Measurements from ENCODE around the gene BCAT1.
"Not testable (repeated sequence)": the region's sequence is repeated elsewhere in the genome, so short reads cannot be mapped to it uniquely, and the experiment has no call there.

Gene BCAT1

GRCh38 chr12:24960222-24960855 is 11.4 kb upstream of the BCAT1 start:
- no peak for DNase-seq (ENCODE audit: low read depth in 1 of 2, low spot score in 1 of 2)

DNA sequence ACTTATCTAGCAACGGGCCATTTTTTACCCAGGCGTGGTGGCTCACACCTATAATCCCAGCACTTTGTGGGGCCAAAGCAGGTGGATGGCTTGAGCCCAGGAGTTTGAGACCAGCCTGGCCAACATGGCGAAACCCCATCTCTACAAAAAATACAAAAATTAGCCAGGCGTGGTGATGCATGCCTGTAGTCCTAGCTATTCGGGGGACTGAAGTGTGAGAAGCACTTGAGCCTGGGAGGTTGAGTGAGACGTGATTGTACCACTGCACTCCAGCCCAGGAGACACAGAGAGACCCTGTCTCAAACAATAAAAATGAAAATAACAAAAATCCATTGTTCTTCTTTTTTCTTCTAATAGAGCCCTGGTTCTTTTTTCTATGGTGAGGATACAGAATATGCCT is 7.5 kb upstream of the BCAT1 start:
- not testable (repeated sequence) for DNase-seq (ENCODE audit: low read depth in 1 of 2, low spot score in 1 of 2)

DNA sequence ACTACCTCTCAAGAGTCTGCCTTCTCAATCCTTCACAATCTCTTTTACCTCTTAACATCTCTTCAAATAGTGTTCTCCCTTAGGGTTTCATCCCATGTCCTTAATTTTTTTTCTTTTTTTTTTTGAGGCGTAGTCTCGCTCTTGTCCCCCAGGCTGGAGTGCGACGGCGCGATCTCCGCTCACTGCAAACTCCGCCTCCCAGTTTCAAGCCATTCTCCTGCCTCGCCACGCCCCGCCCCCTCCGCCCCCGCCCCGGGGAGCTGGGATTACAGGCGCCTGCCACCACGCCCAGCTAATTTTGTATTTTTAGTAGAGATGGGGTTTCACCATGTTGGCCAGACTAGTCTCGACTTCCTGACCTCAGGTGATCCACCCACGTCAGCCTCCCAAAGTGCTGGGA is 7.0 kb upstream of the BCAT1 start:
- DNase-seq (ENCODE audit: low read depth in 1 of 2, low spot score in 1 of 2), result no peak

DNA sequence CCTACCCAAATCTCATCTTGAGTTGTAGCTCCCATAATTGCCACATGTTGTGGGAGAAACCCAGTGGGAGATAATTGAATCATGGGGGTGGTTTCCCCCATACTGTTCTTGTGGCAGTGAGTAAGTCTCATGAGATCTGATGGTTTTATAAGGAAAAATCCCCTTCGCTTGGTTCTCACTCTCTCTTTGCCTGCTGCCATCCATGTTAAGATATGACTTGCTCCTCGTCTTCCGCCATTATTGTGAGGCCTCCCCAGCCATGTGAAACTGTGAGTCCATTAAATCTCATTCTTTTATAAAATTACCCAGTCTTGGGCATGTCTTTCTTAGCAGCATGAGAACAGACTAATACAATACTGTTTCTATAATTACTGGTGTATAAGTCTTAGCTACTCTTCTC is 6.5 kb upstream of the BCAT1 start:
- no peak for DNase-seq (ENCODE audit: low read depth in 1 of 2, low spot score in 1 of 2)

- DNase-seq (ENCODE audit: low read depth in 1 of 2, low spot score in 1 of 2), result no peak
These were observed 5.4 kb upstream of the BCAT1 start for GRCh38 chr12:24954261-24954660.

GRCh38 chr12:24952389-24952788 is 3.5 kb upstream of the BCAT1 start:
- no peak for DNase-seq (ENCODE audit: low read depth in 1 of 2, low spot score in 1 of 2)

DNA sequence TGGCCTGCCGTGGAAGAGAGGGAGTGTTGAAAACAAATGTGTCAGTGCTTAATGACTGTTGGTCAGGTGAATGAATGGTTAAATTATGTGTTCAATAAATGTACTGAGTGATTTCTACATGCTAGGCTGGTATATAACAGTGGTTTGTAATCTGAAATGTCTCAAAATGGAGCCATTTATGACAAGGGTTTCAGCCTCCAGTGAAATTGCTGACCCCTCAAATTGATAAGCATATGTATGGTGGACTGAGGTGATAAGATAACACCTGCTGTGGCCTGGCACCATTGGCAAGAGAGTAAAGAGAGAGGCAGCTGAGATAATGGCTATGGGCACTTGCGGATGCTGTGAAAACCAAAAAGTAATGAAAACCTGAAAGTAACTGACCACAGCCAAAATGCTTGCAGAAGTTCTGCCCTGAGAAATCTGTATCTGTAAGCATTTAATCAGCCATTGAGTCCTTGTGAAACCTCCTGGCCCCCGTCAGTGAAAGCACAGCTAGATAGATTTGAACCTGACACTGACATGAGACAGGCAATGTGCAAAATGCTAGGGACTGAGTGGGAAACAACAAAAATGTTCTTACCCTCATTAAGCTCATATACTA is 1.4 kb upstream of the BCAT1 start:
- DNase-seq (ENCODE audit: low read depth in 1 of 2, low spot score in 1 of 2), result no peak

DNA sequence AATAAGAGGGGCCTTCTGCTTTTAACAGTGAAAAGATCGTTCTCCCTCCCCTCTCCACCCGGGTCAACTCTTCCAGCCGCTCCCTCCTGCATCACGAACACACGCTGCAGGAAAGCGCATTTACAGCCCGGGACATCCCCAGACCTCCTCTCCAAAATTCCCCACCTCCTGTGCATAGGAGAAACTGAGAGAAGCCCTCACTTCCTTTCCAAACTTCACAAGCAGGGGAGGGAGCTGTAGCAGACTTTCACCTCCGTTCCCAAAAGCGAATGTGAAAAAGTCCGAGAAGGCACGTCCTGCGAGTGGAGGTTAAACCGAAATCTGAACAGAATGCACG is 513 bp downstream of the BCAT1 start:
- no peak for DNase-seq (ENCODE audit: low read depth in 1 of 2, low spot score in 1 of 2)

DNA sequence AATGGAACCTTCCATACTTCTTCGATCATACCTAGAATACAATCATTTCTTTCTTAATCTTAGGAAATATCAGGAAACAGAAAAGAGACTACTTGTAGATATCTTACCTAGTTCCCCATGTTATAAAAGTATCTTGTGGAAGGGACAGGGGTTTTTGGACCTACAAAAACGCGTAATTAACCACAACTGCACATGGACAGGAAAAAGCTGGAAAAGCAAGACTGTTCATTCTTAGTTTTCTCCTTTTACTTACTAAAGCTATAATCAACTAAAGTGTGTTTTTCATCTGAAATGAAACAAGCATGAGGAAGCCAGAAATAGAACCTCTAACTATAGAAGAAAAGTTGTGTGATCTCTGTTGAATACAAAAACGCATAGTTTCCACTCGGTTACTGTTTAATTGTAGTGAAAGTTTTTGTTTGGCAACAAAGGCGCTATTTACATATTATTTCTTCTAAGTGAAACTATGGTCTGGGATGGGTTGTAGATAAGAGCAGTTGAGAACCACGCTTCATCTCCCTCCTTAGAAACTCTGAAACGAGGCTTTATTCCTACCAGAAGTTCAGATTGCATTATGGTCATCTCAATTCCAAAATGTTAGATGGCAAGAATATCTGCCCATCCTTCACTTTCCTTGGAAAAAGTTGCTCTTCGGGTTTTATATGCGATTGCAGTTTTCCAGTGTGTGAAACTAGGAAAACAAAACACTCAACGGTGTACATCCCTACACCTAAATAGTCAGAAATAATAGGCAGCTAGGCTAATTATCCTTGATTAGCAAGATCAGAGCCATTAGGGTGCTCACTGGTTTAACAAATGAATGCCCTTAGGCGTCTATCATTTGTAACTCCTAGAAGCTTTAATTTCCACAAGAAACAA is 1.1 kb downstream of the BCAT1 start:
- DNase-seq (ENCODE audit: low read depth in 1 of 2, low spot score in 1 of 2), result no peak

DNA sequence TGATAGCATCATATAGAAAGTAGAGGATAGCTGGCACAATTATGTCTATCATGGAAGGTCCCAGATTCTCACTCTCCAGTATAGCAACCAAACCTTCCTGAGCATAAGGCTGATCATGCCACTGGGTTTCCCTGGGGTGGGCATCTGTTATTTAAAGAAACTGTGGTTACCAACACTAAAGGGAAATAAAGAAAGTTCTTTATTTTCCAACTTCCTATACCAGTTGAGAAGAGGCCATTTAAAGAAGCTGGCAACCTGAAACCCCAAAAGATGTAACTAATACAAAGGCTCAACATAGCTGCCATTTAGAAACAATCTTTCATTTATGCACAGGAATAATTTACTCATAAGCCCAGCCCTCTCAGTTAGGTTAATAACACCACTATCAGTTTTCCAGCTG is 3.1 kb downstream of the BCAT1 start:
- no peak for DNase-seq (ENCODE audit: low read depth in 1 of 2, low spot score in 1 of 2)

- no peak for DNase-seq (ENCODE audit: low read depth in 1 of 2, low spot score in 1 of 2)
These were observed 3.9 kb downstream of the BCAT1 start for GRCh38 chr12:24945039-24945438.

DNA sequence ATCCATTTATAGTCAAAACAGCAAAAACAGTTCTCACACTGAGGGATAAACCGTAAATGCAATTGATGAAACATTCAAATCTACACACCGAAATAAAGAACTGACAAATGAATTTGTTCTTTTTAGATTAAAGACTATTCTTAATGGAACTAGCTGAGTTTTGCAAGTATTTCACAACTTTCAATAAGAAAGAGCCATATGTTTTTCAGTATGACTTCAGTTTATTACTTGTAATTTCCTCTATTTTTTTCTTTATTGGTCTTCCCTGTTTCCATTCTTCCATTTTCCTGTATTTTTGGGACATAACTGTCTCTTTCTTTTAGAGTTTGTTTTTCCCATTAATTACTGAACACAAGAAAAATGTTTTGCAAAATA is 4.3 kb downstream of the BCAT1 start:
- DNase-seq (ENCODE audit: low read depth in 1 of 2, low spot score in 1 of 2), result no peak

- DNase-seq (ENCODE audit: low read depth in 1 of 2, low spot score in 1 of 2), result no peak
These were observed 4.8 kb downstream of the BCAT1 start for GRCh38 chr12:24943947-24944600.

DNA sequence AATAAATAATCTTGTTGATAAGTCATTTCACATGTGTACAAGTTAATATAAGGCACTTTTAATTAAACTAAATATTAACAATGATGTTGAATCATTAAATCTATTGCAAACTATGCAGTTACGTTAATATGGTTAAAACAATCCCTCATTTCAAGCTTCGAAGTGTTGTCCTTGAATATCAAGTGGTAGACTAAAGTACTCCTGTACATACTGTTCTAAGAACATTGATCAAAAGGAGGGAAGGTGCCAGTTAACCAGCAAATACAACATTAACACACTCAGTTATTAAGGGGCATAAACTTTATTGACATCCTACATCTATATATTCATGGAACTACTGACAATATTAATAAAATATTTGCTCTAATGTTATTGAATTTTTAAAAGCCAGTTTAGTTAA is 8.7 kb downstream of the BCAT1 start:
- no peak for DNase-seq (ENCODE audit: low read depth in 1 of 2, low spot score in 1 of 2)

GRCh38 chr12:24939551-24939950 is 9.3 kb downstream of the BCAT1 start:
- DNase-seq (ENCODE audit: low read depth in 1 of 2, low spot score in 1 of 2), result not testable (repeated sequence)

- DNase-seq (ENCODE audit: low read depth in 1 of 2, low spot score in 1 of 2), result no peak
These were observed 10.6 kb downstream of the BCAT1 start for GRCh38 chr12:24938341-24938740.

GRCh38 chr12:24937553-24938244 is 11.2 kb downstream of the BCAT1 start:
- no peak for DNase-seq (ENCODE audit: low read depth in 1 of 2, low spot score in 1 of 2)

DNA sequence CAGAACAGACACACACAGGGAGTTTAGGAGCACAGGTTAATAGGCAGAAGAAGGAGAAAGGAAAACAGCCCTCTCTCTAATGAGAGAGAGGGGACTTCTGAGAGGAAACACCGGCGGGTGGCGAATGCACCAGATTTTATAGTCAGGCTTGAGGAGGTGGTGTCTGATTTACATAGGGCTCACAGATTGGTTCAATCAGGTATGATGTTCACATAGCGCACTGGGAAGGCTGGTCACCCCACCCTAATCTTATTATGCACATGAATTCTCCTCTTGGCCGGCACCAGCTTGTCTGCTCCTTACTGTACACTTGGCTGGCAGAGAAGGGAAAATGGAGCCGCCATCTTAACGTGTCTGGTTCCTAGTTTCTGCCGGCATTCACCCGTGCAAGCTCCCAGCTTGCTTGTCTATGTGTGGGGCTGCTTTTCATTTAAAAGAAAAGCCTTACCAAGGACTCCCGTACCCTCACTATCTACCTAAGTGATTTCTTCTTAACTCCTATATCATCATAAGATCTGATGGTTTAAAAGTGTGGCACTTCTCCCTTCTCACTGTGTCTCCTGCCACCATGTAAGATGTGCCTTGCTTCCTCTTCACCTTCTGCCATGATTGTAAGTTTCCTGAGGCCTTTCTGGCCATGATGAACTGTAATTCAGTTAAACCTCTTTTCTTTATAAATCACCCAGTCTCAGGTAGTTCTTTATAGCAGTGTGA is 15.1 kb downstream of the BCAT1 start:
- DNase-seq (ENCODE audit: low read depth in 1 of 2, low spot score in 1 of 2), result no peak

GRCh38 chr12:24931666-24932405 is 17.1 kb downstream of the BCAT1 start:
- DNase-seq (ENCODE audit: low read depth in 1 of 2, low spot score in 1 of 2), result no peak

- no peak for DNase-seq (ENCODE audit: low read depth in 1 of 2, low spot score in 1 of 2)
These were observed 18.9 kb downstream of the BCAT1 start for GRCh38 chr12:24929953-24930352.

Measured in activated T-helper 1 cell treated with anti-CD3 and anti-CD28 coated beads, Interleukin-2, amount 50 U/mL, for 16 hours (primary cell).